RWPE2 (cell line): ENCODE data around the gene LCE3A.

ENCODE experiments used
- ATAC-seq: fragments of 200-7000 bp; cut with Tn5 transposase; 3 replicates; pipeline ENCODE4 v1.9.1; 2021; ENCODE audit warnings: low read depth
- DNase-seq: peaks from one replicate; pipeline ENCODE4 v3.0.0-alpha.2; 2020; ENCODE audit warnings: low spot score
- H3K27ac ChIP-seq: fragments of 450-650 bp; 2 replicates; pipeline ENCODE4 v1.5.1; 2017; ENCODE audit warnings: mild to moderate bottlenecking; ENCODE audit not compliant: poor library complexity, severe bottlenecking
- H3K27me3 ChIP-seq: fragments of 250-450 bp; sonication (Bioruptor Pico); 2 replicates; pipeline ENCODE4 v1.5.1; 2021; ENCODE audit warnings: mild to moderate bottlenecking, moderate library complexity; ENCODE audit not compliant: insufficient read depth, poor library complexity, severe bottlenecking
- H3K36me3 ChIP-seq: fragments of 250-450 bp; sonication (Bioruptor Pico); 2 replicates; pipeline ENCODE4 v1.5.1; 2020; ENCODE audit warnings: low read depth, mild to moderate bottlenecking, moderate library complexity
- H3K4me1 ChIP-seq: fragments of 250-450 bp; sonication (Bioruptor Pico); 2 replicates; pipeline ENCODE4 v1.5.1; 2021; ENCODE audit warnings: mild to moderate bottlenecking, moderate library complexity; ENCODE audit not compliant: insufficient read depth, poor library complexity, severe bottlenecking
- H3K4me3 ChIP-seq: fragments of 250-450 bp; sonication (Bioruptor Pico); 2 replicates; pipeline ENCODE4 v1.5.1; 2021; ENCODE audit warnings: mild to moderate bottlenecking, moderate library complexity; ENCODE audit not compliant: severe bottlenecking
- H3K9me3 ChIP-seq: fragments of 250-450 bp; sonication (Bioruptor Pico); 2 replicates; pipeline ENCODE4 v1.5.1; 2021; ENCODE audit warnings: mild to moderate bottlenecking, moderate library complexity; ENCODE audit not compliant: severe bottlenecking
- TF ChIP-seq, protein P1 (sequence below): fragments of 450-650 bp; IDR thresholded peaks from one replicate; pipeline ENCODE4 v1.5.1; 2017; ENCODE audit warnings: mild to moderate bottlenecking, moderate library complexity; ENCODE audit not compliant: poor library complexity, severe bottlenecking

The LCE3A gene

GRCh38 chr1:152621993-152622392 is 910 bp downstream of the LCE3A start:
- no peak overlapping the region for H3K4me3 ChIP-seq
- no peaks in the 10 kb centered on the region for H3K27me3 ChIP-seq
- TF ChIP-seq, protein P1, sequence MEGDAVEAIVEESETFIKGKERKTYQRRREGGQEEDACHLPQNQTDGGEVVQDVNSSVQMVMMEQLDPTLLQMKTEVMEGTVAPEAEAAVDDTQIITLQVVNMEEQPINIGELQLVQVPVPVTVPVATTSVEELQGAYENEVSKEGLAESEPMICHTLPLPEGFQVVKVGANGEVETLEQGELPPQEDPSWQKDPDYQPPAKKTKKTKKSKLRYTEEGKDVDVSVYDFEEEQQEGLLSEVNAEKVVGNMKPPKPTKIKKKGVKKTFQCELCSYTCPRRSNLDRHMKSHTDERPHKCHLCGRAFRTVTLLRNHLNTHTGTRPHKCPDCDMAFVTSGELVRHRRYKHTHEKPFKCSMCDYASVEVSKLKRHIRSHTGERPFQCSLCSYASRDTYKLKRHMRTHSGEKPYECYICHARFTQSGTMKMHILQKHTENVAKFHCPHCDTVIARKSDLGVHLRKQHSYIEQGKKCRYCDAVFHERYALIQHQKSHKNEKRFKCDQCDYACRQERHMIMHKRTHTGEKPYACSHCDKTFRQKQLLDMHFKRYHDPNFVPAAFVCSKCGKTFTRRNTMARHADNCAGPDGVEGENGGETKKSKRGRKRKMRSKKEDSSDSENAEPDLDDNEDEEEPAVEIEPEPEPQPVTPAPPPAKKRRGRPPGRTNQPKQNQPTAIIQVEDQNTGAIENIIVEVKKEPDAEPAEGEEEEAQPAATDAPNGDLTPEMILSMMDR, result no peak
- no peaks in the 10 kb centered on the region for H3K9me3 ChIP-seq
- no peaks in the 10 kb centered on the region for H3K36me3 ChIP-seq
- no peak for DNase-seq
- H3K4me1 ChIP-seq, result no peaks in the 10 kb centered on the region
- no peak for ATAC-seq
- no peak overlapping the region for H3K27ac ChIP-seq

DNA sequence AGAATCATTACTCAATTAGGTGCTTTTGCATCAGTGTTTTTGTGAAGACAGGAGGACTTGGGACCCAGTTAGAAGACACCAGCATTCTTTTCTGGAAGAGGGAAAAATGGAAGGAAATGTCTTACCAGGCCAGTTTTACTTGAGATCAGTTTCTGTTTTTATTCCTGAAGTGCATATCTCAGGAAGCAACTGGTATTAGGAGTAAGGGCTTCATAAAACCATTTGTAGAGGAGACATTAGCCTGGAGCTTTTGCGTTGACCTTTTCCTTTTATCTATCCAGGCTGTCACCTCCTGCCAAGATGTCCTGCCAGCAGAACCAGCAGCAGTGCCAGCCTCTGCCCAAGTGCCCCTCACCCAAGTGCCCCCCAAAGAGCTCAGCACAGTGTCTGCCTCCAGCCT is 9.4 kb downstream of the LCE3A start, which contains the start of gene LCE3B:
Gene LCE3B, plus strand, starts transcription at position 301 of the 400 bp plus-strand sequence. Its CDS starts 0 bp downstream, at position 301.
- H3K4me1 ChIP-seq, result no peaks in the 10 kb centered on the region
- no peak within 1 kb of the TSS for H3K27ac ChIP-seq
- H3K27me3 ChIP-seq, result no peaks in the 10 kb centered on the region
- no peaks in the 10 kb centered on the region for H3K9me3 ChIP-seq
- ATAC-seq, result no peak
- DNase-seq, result no peak
- TF ChIP-seq, protein P1, result no peak
- H3K4me3 ChIP-seq, result no peak within 1 kb of the TSS
- H3K36me3 ChIP-seq, result no peaks in the 10 kb centered on the region

- no peaks in the 10 kb centered on the region for H3K9me3 ChIP-seq
- H3K4me1 ChIP-seq, result no peaks in the 10 kb centered on the region
- ATAC-seq, result no peak
- no peak for DNase-seq
- TF ChIP-seq, protein P1, result no peak
- no peak within 1 kb of the TSS for H3K4me3 ChIP-seq
- no peaks in the 10 kb centered on the region for H3K27me3 ChIP-seq
- H3K36me3 ChIP-seq, result no peaks in the 10 kb centered on the region
- no peak within 1 kb of the TSS for H3K27ac ChIP-seq
Observed at GRCh38 chr1:152599934-152600333, 23.0 kb downstream of the LCE3A start, which contains the start of gene LCE3C. TSS of gene LCE3C (plus strand) at chr1:152600234. CDS start at chr1:152600732, 498 bp downstream.

GRCh38 chr1:152596986-152597385 is 25.9 kb downstream of the LCE3A start:
- Histone ChIP-seq H3K9me3 (no peaks in the 10 kb centered on the region), H3K27me3 (no peaks in the 10 kb centered on the region), H3K4me3 (no peak overlapping the region), H3K27ac (no peak overlapping the region), H3K36me3 (no peaks in the 10 kb centered on the region), H3K4me1 (no peaks in the 10 kb centered on the region)
- no peak for DNase-seq
- ATAC-seq, result no peak
- TF ChIP-seq, protein P1, result no peak

DNA sequence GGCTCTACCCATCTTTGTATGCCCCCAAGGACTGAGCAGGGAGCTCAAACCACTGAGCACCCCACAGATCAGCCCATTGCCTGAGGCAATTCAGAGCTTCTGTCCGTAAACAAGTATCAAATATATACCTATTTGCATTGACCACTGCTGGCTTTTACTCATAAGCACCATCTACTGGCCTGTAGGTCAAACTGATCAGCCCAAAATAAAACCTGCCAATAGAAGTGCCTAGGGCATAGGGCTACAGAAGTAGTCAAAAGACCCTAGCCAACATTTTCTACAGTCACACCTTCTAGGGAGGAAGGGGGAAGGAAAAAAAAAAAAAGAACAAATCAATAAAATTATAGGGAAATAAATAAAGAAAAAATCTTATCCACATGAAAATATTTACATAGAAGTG is 37.3 kb downstream of the LCE3A start:
- Histone ChIP-seq H3K27me3 (no peaks in the 10 kb centered on the region), H3K9me3 (no peaks in the 10 kb centered on the region), H3K4me1 (peaks cover 4% of the 10 kb centered on the region), H3K27ac (no peak overlapping the region), H3K4me3 (no peak overlapping the region), H3K36me3 (no peaks in the 10 kb centered on the region)
- TF ChIP-seq, protein P1, result no peak
- DNase-seq (no peak), ATAC-seq (no peak)
